OCI-LY1 (cell line): ENCODE data around the gene TPSB2.

Experiments used
- H2AFZ ChIP-seq: fragments of 200-600 bp; sonication (generic), shearing (Covaris generic); 2 replicates; pipeline ENCODE4 v1.6.0; 2014; ENCODE audit warnings: antibody characterized with exemption, mild to moderate bottlenecking, low read length
- H3F3A ChIP-seq: fragments of 200-600 bp; sonication (generic), shearing (Covaris generic); 2 replicates; pipeline ENCODE4 v1.6.0; 2014; ENCODE audit warnings: mild to moderate bottlenecking, antibody characterized with exemption, low read length, moderate library complexity; ENCODE audit not compliant: insufficient read depth
- H3K27ac ChIP-seq: fragments of 200-600 bp; sonication (generic); 2 replicates; pipeline ENCODE4 v1.5.1; 2014; ENCODE audit warnings: low read length, mixed run types, mild to moderate bottlenecking, low read depth; ENCODE audit not compliant: poor library complexity, severe bottlenecking
- H3K27me3 ChIP-seq: fragments of 200-600 bp; sonication (generic); 2 replicates; pipeline ENCODE4 v1.6.0; 2014; ENCODE audit warnings: antibody characterized with exemption, mild to moderate bottlenecking, low read length, moderate library complexity; ENCODE audit not compliant: insufficient read depth
- H3K36me3 ChIP-seq: fragments of 200-600 bp; sonication (generic); 2 replicates; pipeline ENCODE4 v1.6.1; 2014; ENCODE audit warnings: mild to moderate bottlenecking, antibody characterized with exemption, low read length, moderate library complexity, mixed read lengths; ENCODE audit not compliant: insufficient read depth
- H3K4me1 ChIP-seq: fragments of 200-600 bp; sonication (generic); 2 replicates; pipeline ENCODE4 v1.5.1; 2014; ENCODE audit warnings: mild to moderate bottlenecking, low read length, moderate library complexity; ENCODE audit not compliant: insufficient read depth, severe bottlenecking
- H3K4me2 ChIP-seq: fragments of 200-600 bp; sonication (generic), shearing (Covaris generic); 2 replicates; pipeline ENCODE4 v1.6.1; 2014; ENCODE audit warnings: low read length
- H3K4me3 ChIP-seq: fragments of 200-600 bp; sonication (generic); 2 replicates; pipeline ENCODE4 v1.5.1; 2014; ENCODE audit warnings: low read length, low read depth, mild to moderate bottlenecking, mixed read lengths; ENCODE audit not compliant: poor library complexity, severe bottlenecking
- H3K79me2 ChIP-seq: fragments of 200-600 bp; shearing (Covaris generic); 2 replicates; pipeline ENCODE4 v1.6.1; 2016; ENCODE audit warnings: mixed run types, low read length, mixed read lengths; ENCODE audit not compliant: insufficient read depth
- H3K9ac ChIP-seq: fragments of 200-600 bp; sonication (generic), shearing (Covaris generic); 2 replicates; pipeline ENCODE4 v1.6.1; 2014; ENCODE audit warnings: mild to moderate bottlenecking, low read length, mixed read lengths
- H3K9me2 ChIP-seq: fragments of 200-600 bp; sonication (generic), shearing (Covaris generic); 2 replicates; pipeline ENCODE4 v1.6.1; 2014; ENCODE audit warnings: low read depth, mild to moderate bottlenecking, low read length, mixed read lengths
- H3K9me3 ChIP-seq: fragments of 200-600 bp; shearing (Covaris generic); 2 replicates; pipeline ENCODE4 v1.6.1; 2014; ENCODE audit warnings: low read length, mixed read lengths
- H4K20me1 ChIP-seq: fragments of 200-600 bp; sonication (generic), shearing (Covaris generic); 2 replicates; pipeline ENCODE4 v1.6.0; 2016; ENCODE audit warnings: mild to moderate bottlenecking, low read length; ENCODE audit not compliant: insufficient read depth
- EZH2 ChIP-seq: fragments of 200-600 bp; sonication (generic), shearing (Covaris generic); IDR thresholded peaks from 2 replicates; pipeline ENCODE4 v1.8.0; 2017; ENCODE audit warnings: borderline replicate concordance, mixed run types, mild to moderate bottlenecking, antibody characterized with exemption, low read length, moderate library complexity, mixed read lengths
- TF ChIP-seq, protein P1 (sequence below): fragments of 200-600 bp; sonication (generic), shearing (Covaris generic); IDR thresholded peaks from 2 replicates; pipeline ENCODE4 v1.5.1; 2017; ENCODE audit warnings: mild to moderate bottlenecking, antibody characterized with exemption, low read length, moderate library complexity, mixed read lengths

Gene TPSB2

GRCh38 chr16:1258906-1259759 is 29.1 kb upstream of the TPSB2 start:
- no peaks in the 10 kb centered on the region; the same call in 1 of the 2 replicates for H3K27me3 ChIP-seq
- no peaks in the 10 kb centered on the region for H3K4me1 ChIP-seq
- no peaks in the 10 kb centered on the region for H3K9me2 ChIP-seq
- H4K20me1 ChIP-seq = no peaks in the 10 kb centered on the region
- no peak overlapping the region for H3K4me2 ChIP-seq
- no peak overlapping the region for H2AFZ ChIP-seq
- no peaks in the 10 kb centered on the region for H3K36me3 ChIP-seq
- H3F3A ChIP-seq = no peaks in the 10 kb centered on the region
- no peak overlapping the region for H3K27ac ChIP-seq
- H3K4me3 ChIP-seq = no peak overlapping the region
- TF ChIP-seq, protein P1, sequence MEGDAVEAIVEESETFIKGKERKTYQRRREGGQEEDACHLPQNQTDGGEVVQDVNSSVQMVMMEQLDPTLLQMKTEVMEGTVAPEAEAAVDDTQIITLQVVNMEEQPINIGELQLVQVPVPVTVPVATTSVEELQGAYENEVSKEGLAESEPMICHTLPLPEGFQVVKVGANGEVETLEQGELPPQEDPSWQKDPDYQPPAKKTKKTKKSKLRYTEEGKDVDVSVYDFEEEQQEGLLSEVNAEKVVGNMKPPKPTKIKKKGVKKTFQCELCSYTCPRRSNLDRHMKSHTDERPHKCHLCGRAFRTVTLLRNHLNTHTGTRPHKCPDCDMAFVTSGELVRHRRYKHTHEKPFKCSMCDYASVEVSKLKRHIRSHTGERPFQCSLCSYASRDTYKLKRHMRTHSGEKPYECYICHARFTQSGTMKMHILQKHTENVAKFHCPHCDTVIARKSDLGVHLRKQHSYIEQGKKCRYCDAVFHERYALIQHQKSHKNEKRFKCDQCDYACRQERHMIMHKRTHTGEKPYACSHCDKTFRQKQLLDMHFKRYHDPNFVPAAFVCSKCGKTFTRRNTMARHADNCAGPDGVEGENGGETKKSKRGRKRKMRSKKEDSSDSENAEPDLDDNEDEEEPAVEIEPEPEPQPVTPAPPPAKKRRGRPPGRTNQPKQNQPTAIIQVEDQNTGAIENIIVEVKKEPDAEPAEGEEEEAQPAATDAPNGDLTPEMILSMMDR = no peak
- TF ChIP-seq EZH2 = no peak
- H3K9ac ChIP-seq = no peak overlapping the region
- no peaks in the 10 kb centered on the region for H3K79me2 ChIP-seq
- no peaks in the 10 kb centered on the region for H3K9me3 ChIP-seq

- Histone ChIP-seq H3F3A (no peaks in the 10 kb centered on the region), H3K9ac (no peak overlapping the region), H3K36me3 (no peaks in the 10 kb centered on the region), H3K9me3 (no peaks in the 10 kb centered on the region), H3K27me3 (no peaks in the 10 kb centered on the region; the same call in 1 of the 2 replicates), H3K4me1 (no peaks in the 10 kb centered on the region), H4K20me1 (no peaks in the 10 kb centered on the region), H3K27ac (no peak overlapping the region), H3K4me2 (no peak overlapping the region), H3K79me2 (no peaks in the 10 kb centered on the region), H3K4me3 (no peak overlapping the region), H2AFZ (no peak overlapping the region), H3K9me2 (no peaks in the 10 kb centered on the region)
- TF ChIP-seq, protein P1 = no peak
- TF ChIP-seq EZH2 = no peak
These were observed 28.2 kb upstream of the TPSB2 start for GRCh38 chr16:1258225-1258600.

DNA sequence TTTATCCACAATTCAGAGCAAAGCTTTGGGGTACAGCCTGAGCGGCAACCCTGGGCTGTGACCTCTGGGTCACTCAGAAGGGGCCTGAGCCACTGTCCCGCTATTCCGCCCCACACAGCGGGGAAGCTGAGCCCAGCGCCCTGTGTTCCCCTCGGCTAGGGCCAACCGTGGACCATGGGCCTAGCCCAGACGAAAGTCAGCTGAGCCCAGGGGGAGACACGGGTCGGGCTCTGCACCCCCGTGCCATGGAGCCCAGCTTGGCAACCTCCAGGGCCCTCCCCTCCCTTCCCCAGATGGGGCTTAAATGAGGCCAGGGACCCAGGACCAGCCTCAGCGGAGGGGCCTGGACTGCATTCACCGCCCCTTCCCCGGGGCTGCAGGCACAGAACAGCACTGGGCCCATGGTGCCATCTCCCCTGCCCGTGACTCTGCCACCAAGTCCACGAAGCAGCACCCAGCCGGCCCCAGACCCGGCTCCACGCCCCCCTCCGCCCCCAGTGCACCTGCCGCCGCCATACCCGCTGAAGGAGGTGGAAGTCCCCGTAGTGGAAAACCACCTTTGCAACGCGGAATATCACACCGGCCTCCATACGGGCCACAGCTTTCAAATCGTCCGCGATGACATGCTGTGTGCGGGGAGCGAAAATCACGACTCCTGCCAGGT is 27.7 kb upstream of the TPSB2 start:
- Histone ChIP-seq H3K27me3 (no peaks in the 10 kb centered on the region; the same call in 1 of the 2 replicates), H3F3A (no peaks in the 10 kb centered on the region)
- no peak for TF ChIP-seq EZH2
- TF ChIP-seq, protein P1 = no peak

More for the DNA sequence above, 27.7 kb upstream of the TPSB2 start:
- H3K9me2 ChIP-seq = no peaks in the 10 kb centered on the region
- H3K4me1 ChIP-seq = no peaks in the 10 kb centered on the region
- H3K4me2 ChIP-seq = no peak overlapping the region
- H3K4me3 ChIP-seq = no peak overlapping the region
- H3K9ac ChIP-seq = no peak overlapping the region
- no peak overlapping the region for H3K27ac ChIP-seq
- no peaks in the 10 kb centered on the region for H3K36me3 ChIP-seq
- no peaks in the 10 kb centered on the region for H3K9me3 ChIP-seq
- H4K20me1 ChIP-seq = no peaks in the 10 kb centered on the region
- H3K79me2 ChIP-seq = no peaks in the 10 kb centered on the region
- H2AFZ ChIP-seq = no peak overlapping the region
